22Rv1 (cell line): ENCODE data around the gene ETAA1.

Experiments
- ZFX ChIP-seq: fragments of 450-650 bp; IDR thresholded peaks from 2 replicates; pipeline ENCODE4 v1.6.1; 2017; ENCODE audit warnings: antibody characterized with exemption, borderline replicate concordance
- TF ChIP-seq, protein P1 (sequence below): fragments of 450-650 bp; IDR thresholded peaks from 2 replicates; pipeline ENCODE4 v1.5.1; 2017; ENCODE audit warnings: mild to moderate bottlenecking

DNA sequence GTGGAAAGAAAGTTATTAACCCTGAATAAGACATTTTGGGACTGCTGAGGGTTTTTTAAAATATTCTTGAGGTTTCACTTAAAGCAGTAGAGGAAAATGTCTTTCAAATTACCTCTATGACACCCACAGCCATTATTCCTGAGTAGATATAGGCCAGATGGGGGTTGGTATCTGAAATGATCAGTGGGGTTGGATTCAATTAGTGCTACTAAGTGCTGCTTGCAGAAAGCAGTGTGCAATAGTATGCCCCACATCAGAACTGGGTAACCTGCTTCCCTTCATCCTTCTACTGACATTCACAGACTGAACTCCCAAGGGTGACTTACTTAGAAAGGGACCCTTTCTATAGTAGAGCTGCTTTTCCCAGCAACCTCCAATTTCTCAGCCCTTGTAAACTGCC is 7.3 kb upstream of the ETAA1 start:
- TF ChIP-seq, protein P1, sequence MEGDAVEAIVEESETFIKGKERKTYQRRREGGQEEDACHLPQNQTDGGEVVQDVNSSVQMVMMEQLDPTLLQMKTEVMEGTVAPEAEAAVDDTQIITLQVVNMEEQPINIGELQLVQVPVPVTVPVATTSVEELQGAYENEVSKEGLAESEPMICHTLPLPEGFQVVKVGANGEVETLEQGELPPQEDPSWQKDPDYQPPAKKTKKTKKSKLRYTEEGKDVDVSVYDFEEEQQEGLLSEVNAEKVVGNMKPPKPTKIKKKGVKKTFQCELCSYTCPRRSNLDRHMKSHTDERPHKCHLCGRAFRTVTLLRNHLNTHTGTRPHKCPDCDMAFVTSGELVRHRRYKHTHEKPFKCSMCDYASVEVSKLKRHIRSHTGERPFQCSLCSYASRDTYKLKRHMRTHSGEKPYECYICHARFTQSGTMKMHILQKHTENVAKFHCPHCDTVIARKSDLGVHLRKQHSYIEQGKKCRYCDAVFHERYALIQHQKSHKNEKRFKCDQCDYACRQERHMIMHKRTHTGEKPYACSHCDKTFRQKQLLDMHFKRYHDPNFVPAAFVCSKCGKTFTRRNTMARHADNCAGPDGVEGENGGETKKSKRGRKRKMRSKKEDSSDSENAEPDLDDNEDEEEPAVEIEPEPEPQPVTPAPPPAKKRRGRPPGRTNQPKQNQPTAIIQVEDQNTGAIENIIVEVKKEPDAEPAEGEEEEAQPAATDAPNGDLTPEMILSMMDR, result no peak
- TF ChIP-seq ZFX, result no peak
